BJ (cell line): ENCODE measurements around the gene ADCK2. TPM values are rescaled to one million over a fixed set of nuclear protein-coding genes. Genes with fewer than 3 reads are reported as not detected.

Experiments
- polyA plus RNA-seq: library from polyadenylated mRNA; depleted of rRNA; stranded (reverse); fragments of >200 nt; gene quantifications from 2 replicates; pipeline ENCODE4 v1.2.3, GENCODE V29; 2011; rRNA removed
- small RNA-seq: library from RNA; depleted of rRNA; stranded (forward); fragments of <200 nt; gene quantifications from one replicate; pipeline ENCODE3, GENCODE V24; 2012; ENCODE audit warnings: low replicate concordance, low read depth; ENCODE audit not compliant: insufficient read length

The ADCK2 gene
- polyA plus RNA-seq, 1 experiment = 15.4 TPM

Small RNA genes lying within 50 kb of the gene (small RNA-seq; reads per million reads assigned to genes)
- gene RN7SL771P = not detected

Other genes with a start within 250 kb of the ADCK2 start
- 61.2 and 62.9 TPM in 2 replicates for gene MKRN1, start 193.4 kb upstream of the ADCK2 start, polyA plus RNA-seq
- gene DENND2A, start 32.1 kb upstream of the ADCK2 start, polyA plus RNA-seq = 2.9 and 3.3 TPM in 2 replicates
- gene NDUFB2, start 23.8 kb downstream of the ADCK2 start, polyA plus RNA-seq = 289 and 294 TPM in 2 replicates